ENCODE data around the gene ARF3.

Gene ARF3

DNA sequence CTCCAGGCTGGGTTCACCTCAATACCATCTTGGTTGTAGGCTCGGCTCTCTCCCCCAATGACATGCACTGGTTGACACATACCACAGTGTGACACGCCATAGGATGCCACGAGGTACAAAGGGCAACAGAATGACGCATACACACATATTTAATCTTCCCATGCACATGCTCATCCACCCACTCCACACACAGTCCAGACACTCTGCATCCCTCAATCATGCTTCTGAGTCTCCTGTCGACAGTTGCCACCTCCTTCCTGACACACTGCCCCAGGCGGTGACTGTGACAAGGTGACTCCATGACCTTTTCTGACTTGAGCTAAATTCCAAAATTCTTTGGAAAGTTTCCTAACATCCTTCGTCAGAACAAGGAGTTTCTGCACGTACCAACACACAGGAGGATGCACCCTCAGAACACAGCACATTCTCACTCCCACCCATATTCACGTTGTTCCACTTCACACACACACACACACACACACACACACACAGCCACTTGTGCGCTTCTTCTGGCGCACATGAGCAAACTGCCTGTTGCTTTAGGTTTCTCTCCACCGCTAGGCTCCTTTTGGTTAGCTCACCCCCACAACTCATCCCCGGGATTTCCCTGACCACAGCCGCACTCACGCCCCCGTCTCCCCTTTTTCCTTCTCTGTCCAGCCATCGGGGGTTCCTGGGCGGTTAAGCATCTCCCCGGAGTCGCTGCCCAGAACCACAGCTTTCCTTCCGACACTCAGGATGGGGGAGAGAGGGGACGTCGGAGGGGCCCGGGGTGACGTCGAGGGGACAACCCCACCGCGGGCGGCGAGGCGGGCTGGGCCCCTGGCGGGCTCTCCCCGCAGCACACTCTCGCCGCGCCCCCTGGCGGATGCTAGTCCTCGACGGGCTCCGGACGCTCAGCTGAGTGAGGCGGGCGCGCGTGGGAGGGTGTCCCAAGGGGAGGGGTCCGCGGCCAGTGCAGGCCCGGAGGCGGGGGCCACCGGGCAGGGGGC is 20.3 kb upstream of the ARF3 start:
- TF ChIP-seq, protein P1, sequence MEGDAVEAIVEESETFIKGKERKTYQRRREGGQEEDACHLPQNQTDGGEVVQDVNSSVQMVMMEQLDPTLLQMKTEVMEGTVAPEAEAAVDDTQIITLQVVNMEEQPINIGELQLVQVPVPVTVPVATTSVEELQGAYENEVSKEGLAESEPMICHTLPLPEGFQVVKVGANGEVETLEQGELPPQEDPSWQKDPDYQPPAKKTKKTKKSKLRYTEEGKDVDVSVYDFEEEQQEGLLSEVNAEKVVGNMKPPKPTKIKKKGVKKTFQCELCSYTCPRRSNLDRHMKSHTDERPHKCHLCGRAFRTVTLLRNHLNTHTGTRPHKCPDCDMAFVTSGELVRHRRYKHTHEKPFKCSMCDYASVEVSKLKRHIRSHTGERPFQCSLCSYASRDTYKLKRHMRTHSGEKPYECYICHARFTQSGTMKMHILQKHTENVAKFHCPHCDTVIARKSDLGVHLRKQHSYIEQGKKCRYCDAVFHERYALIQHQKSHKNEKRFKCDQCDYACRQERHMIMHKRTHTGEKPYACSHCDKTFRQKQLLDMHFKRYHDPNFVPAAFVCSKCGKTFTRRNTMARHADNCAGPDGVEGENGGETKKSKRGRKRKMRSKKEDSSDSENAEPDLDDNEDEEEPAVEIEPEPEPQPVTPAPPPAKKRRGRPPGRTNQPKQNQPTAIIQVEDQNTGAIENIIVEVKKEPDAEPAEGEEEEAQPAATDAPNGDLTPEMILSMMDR (conservative IDR thresholded peaks at IDR 0.05; ENCODE audit: control insufficient read depth, insufficient read depth, low read depth, low read length), result peak; percentile 40
- DNase-seq (ENCODE audit: low read depth), result peak; percentile 65
- H3K4me3 ChIP-seq (ENCODE audit: control insufficient read depth, low read depth, low read length), result no peak overlapping the region

DNA sequence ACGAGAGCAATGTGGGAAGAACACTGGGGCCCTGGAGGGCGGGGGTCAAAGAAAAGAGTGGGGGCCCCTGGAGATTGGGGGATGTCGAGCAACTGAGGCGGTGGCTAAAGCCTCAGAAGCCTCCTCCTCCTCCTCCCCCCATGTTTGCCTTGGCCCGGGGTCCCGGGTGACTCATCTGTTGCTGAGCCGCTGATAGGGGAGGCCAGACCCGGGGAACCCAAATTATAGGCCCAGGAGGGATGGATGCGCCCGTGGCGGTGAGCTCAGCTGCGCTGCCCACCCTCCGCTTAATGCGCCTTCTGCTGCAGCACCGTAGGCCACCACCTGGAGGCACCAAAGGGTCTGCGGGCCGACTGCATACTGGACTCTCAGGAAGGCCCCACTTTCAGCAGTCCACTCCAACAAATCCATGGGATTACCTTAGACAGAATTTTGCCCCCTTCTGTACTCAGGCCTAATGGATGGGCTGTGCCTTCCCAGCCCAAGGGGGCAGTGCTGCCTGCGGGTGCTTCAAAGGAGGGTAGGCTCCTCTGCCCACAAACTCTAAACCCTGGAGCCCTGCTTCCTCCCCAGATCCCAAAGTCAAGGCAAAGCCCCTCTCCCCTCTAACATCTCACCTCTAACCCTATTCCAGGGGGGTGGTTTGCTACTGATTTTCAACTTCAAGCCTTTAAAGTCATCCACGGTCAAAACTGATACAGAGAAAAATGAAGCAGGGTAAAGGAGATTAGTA is 16.8 kb upstream of the ARF3 start:
- DNase-seq (ENCODE audit: low read depth), result peak; percentile 44
- no peak overlapping the region for H3K4me3 ChIP-seq (ENCODE audit: control insufficient read depth, low read depth, low read length)
- TF ChIP-seq, protein P1 (conservative IDR thresholded peaks at IDR 0.05; ENCODE audit: control insufficient read depth, insufficient read depth, low read depth, low read length), result peak; percentile 53

DNA sequence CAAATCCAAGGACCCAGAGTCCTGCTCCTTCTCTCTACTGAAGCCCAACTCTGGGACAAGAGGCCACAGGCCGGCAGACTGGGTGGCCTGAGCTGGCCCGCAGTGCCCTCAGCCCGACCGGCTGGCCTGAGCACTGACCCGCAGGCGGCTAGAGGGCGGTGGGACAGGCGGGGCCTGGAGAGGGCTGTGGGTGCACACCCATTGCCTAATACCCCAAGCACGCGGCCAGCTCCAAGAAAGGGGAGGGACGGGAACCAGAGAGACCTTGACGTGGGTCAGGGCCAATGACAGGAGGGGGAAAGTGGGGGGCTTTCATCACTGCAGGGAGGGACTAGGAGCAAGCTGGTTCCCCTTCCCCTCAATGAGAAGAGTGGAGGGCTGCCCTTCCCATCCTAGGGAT is 16.2 kb upstream of the ARF3 start:
- peak; percentile 32 for DNase-seq (ENCODE audit: low read depth)
- H3K4me3 ChIP-seq (ENCODE audit: control insufficient read depth, low read depth, low read length), result no peak overlapping the region

DNA sequence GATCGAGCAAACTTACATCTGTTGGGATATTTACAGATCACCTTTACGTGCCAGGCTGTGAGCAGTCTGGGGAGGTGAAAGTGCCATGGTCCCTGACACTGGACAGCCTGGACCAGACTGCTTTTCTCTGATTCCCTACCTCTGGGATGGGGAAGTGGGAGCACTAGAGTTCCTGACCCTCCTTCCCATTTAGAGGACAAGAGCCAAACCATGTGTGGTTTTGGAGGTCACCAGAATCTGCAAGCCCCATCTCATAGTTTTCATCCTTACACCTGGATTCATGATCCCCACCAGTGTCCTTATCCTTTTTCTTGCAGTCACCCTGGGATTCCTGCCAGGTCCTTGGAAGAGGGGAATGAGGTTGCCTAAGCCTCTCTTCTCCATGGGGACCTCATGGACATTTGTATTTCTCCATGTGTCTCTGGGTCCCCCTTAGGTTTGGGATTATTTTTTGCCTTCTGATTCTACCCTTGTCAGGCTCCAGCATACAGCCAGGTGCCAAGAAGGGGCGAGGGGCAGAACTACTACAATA is 15.7 kb upstream of the ARF3 start:
- H3K4me3 ChIP-seq (ENCODE audit: control insufficient read depth, low read depth, low read length), result no peak overlapping the region
- DNase-seq (ENCODE audit: low read depth), result no peak
- TF ChIP-seq, protein P1 (conservative IDR thresholded peaks at IDR 0.05; ENCODE audit: control insufficient read depth, insufficient read depth, low read depth, low read length), result no peak

More for the DNA sequence above, 16.2 kb upstream of the ARF3 start:
- TF ChIP-seq, protein P1 (conservative IDR thresholded peaks at IDR 0.05; ENCODE audit: control insufficient read depth, insufficient read depth, low read depth, low read length), result no peak

DNA sequence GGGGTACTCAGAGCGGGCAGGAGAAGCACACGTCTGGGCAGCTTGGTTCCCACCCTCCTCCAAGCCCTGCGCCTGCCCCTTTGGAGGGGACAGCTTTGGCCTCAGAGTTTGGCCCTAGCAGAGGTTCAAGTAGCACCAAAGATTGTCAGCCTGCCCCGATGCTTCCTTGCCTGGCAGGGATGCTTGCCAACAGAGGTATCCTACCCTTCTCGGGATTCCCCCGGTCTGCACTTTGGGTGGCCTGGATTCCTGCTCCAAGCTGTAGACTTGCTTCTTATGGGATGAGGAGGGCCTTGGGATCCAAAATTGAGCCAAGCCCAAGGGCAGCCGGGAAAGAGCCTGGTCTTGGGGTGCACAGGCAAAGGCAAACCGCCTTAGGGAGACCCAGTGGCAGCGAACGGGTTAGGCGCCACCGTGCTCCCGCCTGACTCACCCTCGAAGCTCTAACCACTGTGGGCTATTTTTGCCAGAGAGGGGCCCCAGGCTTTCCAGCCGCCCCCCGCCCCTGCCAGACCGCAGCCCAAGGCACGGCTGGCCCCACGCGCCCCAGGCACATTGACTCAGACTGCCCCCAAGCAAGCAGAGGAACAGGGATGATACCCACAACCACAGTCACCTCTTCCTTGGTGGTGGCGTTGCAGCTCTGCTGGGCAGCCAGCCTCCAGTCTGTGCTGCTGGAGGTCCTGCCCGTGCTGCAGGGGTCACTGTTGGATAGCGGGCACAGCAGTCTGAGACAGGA is 15.1 kb upstream of the ARF3 start:
- TF ChIP-seq, protein P1 (conservative IDR thresholded peaks at IDR 0.05; ENCODE audit: control insufficient read depth, insufficient read depth, low read depth, low read length), result no peak
- no peak overlapping the region for H3K4me3 ChIP-seq (ENCODE audit: control insufficient read depth, low read depth, low read length)
- DNase-seq (ENCODE audit: low read depth), result no peak
